Fibroblast of skin of back (primary cell): Measurements from ENCODE around the gene YPEL3.
"Not testable (repeated sequence)": the region's sequence is repeated elsewhere in the genome, so short reads cannot be mapped to it uniquely, and the experiment has no call there.

ENCODE experiments used
- DNase-seq: peaks from one replicate; pipeline ENCODE4 v3.0.0-alpha.2; 2013

Gene YPEL3

DNA sequence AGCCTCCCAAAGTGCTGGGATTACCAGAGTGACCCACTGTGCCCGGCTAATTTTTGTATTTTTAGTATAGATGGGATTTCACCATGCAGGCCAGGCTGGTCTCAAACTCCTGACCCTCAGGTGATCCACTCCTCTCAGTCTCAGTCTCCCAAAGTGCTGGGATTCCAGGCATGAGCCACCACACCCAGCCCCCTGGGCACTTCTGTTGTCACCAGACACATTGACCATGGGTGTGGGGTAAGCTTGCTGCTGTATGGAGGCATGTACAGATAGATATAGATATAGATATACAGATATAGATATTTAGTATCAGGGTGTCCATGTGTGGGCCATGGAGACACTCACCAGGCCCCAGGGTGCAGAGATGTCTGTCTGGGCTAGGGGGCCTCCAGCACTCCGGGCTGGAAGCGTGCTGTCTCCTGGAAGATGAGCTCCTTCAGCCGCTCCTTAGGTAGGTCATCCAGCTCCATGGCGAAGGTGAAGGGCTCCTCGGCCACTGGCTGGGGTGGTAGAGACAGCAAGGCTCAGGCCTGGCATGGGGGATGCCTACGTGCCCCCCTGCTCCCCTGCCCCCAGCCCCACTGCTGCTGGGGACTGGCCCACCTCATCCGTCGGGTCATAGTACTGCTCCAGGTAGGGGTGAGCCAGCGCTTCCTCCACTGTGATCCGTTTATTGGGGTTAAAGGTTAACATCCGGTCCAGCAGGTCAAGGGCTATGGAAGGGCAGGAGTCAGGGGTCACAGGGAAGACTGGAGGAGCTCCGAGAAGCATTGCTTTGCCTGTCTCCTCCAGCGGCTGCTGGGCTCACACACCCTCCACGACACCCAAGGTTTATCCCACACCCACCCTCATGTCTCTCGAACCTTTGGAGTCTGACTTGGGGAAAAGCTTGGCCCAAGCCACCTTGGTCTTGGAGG lies 20.5 kb upstream of the YPEL3 start:
- no peak for DNase-seq

GRCh38 chr16:30115238-30115637 lies 19.2 kb upstream of the YPEL3 start:
- no peak for DNase-seq

DNA sequence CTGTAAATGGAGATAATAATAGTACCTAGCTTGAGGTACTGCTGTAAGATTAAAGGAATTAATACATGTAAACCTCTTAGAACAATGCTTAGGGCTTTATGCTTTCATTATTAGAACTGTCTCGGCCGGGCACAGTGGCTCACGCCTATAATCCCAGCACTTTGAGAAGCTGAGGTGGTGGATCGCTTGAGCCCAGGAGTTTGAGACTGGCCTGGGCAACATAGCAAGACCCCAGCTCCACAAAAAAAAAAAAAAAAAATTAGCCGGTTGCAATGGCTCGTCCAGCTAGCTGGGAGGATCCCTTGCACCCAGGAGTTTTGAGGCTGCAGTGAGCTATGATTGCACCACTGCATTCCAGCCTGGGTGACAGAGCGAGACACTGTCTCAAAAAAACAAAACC lies 18.8 kb upstream of the YPEL3 start:
- DNase-seq, result not testable (repeated sequence)

GRCh38 chr16:30114411-30114810 lies 18.4 kb upstream of the YPEL3 start:
- no peak for DNase-seq

DNA sequence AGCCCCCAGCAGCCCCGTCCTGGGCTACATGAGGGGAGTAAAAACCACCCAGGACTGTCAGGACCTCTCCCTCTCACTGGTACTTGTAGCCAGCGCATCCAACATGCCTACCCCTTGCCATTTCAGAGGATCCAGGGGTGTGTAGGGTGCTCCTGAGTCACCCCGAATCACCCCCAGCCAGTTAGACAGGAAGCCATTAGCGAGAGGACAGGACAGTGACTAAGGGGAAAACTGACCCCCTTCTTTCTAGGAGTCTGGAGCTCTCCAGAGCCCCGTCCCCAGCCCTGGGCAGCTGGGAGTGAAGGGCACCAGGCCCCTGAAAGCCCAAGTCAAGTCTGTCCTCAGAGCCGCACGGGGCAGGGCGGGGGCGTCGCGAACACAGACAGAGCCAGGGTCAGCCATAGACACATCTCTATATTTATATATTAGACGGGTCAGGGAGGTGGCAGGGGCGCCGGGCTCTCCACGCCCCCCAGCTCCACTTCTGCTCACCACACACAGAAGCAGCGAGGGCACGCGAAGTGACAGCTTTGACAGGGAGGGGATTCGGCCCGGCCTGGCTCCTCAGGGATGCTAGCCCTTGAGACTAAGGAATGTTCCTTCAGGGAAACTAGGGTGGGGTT lies 17.8 kb upstream of the YPEL3 start:
- no peak for DNase-seq

- DNase-seq, result no peak
Observed at GRCh38 chr16:30113031-30113710, 17.2 kb upstream of the YPEL3 start, which contains the start of gene GDPD3. Gene GDPD3 (minus strand): TSS chr16:30113537. CDS start chr16:30113478, 59 bp downstream.

DNA sequence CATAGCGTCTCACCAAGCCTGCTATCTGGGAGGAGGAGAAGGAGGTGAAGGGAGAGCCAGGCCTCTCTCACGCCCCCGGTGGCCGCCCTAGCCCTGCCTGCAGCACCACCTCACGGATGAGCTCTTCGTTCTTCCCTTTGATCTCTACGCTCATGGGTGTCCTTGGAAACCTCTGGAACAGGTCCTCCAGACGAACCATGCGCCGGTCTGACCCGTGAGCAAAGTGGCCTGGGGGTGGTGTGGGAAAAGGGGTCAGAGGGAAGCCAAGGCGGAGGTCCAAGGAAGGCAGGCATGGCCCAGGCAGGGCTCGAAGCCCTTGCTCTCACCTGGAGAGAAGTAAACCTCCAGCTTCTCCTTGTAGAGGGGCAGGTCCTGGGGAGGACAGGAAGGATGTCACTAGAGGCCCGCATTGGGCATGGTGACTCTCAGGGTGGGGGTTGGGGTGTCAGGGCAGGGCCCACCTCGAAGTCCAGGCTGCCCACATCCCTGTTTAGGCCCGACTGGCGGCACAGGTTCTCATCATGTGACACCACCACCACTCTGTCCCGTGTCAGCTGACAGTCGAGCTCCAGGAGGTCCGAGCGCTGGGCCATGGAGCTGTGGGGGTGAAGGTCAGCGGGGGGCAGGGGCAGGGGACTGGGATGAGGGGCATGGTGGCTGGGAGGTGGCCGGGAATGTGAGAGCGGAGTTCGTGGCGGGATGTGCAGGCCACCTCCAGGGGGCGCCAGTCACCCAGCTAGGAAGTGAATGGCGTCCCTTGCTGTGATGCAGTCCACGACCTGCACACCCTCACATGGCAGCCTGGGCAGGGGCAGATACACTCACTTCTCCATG lies 16.4 kb upstream of the YPEL3 start:
- DNase-seq, result peak; percentile 45

DNA sequence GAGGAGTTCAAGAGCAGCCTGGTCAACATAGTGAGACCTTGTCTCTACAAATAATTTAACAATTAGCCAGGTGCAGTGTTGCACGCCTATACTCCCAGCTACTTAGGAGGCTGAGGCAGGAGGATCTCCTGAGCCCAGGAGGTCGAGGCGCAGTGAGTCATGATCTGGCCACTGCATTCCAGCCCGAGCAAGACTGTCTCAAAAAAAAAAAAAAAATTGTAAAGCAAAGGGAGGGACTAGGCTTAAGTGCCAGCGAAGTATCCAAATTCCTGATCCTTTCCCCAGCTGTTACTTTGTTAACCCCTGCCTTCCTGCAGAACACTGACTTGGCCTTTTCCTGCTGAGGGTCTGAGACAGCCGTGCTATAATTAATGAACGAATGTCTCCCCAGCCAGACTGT lies 14.6 kb upstream of the YPEL3 start:
- DNase-seq, result peak; percentile 48

DNA sequence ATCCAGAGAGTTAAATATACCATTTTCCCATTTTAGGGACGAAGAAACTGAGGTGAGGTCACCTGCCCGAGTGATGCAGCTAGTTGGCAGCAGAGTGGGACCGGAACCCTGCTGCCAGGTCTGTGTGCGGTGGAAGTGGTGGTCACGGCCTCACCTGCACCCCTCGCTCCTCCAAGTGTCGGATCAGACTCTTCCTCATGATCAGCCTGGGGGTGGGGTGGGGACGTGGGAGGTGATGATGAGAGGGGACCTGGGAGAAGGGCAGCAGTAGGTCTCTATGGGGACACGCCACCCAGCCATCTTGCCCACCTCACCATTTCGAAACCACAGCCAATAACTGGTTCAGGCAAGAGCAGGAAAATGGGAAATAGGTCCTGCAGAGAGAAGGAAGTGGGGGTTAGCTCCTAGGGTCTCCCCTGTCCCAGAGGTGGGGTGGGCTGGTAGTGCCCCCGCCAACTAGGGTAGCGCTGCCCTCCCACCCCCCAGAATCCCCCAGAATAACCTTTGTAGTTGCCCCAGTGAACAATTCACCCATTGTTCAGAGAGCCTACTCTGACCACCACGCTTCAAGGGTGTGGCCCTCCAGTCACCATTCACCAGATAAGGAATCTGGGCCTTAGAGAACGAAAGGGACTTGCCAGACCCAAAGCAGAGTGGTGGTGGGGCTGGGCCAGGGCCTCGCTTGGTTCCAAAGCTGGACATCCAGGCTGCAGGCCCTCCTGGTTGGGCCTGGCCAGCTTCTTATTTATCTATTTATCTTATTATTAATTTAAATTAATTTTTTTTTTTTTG lies 12.2 kb upstream of the YPEL3 start:
- DNase-seq, result no peak

GRCh38 chr16:30104492-30104891 lies 8.5 kb upstream of the YPEL3 start:
- no peak for DNase-seq

DNA sequence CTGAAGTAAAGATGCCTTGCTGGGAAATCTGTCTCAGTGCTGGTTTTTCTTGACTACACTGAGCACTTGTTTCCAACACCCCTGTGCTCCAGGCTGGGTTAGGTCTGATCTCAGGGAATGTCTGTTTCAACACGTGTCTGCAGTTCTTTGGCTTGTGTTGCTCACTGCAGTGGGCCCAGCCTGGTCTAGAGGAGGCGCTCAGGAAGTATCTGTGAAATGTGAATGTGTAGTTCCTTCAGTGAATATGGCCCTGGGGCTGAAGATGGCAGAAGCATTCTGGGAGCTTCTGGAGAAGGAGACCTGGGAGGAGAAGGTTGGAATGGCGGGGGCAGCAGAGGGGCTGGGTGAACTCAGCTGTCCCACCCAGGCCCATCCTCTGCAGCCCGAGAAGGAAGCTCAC lies 8.1 kb upstream of the YPEL3 start:
- DNase-seq, result no peak

DNA sequence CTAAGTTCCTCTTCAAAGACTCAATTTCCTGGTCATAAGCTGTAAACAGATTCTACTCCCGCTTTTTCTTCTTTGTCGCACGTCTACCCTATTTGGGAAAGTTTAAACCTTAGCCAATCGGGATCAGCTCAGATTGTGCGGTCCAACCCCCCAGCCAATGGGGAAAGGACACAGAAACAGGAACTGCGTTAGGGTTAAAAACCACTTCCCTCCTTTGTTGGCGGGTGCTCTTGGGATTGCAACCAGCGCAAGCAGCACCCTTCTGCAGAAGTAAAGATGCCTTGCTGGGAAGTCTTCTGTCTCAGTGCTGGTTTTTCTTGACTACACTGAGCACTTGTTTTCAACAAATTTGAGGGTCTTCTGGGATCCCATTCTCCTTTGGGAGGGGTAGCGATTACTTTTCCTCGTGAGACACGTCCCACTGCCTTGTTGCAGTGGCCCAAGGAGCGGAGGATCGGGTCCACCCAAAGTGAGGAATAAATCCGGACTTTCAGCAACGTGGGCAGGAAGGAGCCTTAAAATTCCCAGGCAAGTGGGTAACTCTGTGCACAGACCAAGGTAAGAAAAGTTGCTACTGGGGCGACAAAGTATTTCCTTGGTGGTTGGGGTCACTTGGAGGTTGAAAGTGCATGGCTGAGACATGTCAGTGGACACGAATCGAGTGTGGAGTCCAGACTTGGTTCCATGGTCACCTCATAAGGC lies 1.0 kb upstream of the YPEL3 start:
- no peak for DNase-seq

DNA sequence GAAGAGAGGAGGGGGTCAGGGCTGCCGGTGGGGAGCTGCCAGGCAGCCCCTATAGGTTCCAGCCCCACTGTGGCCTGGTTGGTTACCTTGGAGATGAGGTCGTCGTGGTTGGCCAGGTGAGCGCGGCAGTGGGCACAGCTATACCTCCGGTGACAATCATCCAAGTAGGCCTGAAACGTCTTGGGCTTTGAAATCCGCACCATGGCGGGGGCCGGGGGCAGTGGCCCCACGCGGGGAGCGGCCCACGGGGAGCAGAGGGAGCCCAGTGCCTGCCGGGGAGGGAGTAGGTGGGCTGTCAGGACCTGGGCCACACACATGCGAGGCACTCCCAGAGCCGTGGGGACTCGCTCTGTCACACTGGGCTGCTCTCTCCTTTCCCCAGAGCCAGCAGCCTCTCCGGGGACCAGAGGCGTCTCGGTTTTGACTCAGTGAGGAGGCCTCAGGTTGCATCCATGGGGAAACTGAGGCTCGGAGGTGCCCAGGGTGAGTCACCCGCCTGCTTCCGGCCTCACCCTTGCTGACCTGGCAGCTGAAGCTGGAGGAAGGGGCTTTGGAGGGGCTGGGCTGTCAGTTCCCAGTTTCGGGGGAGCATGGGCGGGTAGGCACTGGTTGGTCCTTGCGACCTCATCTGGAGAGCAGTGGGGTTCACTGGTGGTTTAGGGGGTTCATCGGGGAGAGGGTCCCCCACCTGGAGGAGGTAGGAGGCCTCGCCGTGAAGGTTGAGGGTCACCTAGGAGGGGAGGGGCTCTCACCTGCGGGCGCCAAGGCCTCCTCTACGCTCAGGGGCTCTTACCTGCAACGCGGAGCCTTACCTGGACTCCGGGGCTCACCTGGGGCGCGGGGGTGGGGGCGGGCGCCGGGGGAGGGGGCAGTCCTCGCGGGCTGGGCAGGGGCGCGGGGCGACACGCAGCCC lies 591 bp downstream of the YPEL3 start:
- no peak for DNase-seq

GRCh38 chr16:30094541-30095165 lies 1.4 kb downstream of the YPEL3 start:
- DNase-seq, result no peak

- peak; percentile 60 for DNase-seq
Observed at GRCh38 chr16:30092373-30093010, 3.5 kb downstream of the YPEL3 start.

GRCh38 chr16:30091474-30092372 lies 4.3 kb downstream of the YPEL3 start, which contains the start of gene TBX6:
Gene TBX6 (minus strand): TSS chr16:30091924. CDS start chr16:30091193, 731 bp downstream.
- peak; percentile 90 for DNase-seq

DNA sequence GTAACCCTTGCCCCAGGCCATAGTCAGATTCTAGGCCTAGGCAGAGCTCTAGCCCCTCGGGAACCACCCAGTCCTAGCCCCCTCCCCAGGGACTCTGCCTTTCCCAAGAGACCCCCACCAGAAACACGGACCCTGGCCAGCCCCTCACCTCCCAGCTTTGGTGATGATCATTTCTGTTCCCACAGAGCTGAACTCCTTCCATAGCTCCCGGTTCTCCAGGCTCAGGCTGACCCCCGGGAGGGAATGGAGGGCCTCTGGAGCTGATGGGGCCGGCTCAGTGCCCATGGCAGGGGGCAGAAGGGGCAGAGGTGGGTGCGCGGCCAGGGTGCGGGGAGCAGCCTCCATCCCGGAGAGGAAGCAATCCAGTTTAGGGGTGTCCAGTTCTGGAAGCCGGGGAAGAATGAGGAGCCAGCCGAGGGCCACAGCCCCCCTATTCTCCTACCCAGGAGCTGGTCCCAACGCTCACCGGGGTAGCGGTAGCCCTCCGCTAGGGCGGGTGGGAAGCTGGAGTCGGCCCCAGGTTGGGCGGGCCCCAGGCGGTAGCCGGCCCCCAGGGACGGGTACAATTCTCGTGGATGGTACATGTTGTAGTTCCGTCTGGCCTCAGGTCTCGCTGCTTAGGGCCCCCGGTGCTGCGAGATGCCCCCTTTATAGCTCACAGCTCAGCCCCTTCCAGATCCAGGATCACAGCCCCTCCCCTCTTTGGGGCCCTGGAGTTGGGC lies 5.2 kb downstream of the YPEL3 start:
- DNase-seq, result no peak
